HG03108 (cell line): ENCODE measurements around the gene ARPC3.
"Not testable (repeated sequence)": the region's sequence is repeated elsewhere in the genome, so short reads cannot be mapped to it uniquely, and the experiment has no call there.

Experiments used
- ATAC-seq: cut with Tn5 transposase; IDR thresholded peaks from one replicate; pipeline ENCODE4 v1.9.1; 2021; ENCODE audit warnings: moderate library complexity; ENCODE audit not compliant: unreplicated experiment

The ARPC3 gene

DNA sequence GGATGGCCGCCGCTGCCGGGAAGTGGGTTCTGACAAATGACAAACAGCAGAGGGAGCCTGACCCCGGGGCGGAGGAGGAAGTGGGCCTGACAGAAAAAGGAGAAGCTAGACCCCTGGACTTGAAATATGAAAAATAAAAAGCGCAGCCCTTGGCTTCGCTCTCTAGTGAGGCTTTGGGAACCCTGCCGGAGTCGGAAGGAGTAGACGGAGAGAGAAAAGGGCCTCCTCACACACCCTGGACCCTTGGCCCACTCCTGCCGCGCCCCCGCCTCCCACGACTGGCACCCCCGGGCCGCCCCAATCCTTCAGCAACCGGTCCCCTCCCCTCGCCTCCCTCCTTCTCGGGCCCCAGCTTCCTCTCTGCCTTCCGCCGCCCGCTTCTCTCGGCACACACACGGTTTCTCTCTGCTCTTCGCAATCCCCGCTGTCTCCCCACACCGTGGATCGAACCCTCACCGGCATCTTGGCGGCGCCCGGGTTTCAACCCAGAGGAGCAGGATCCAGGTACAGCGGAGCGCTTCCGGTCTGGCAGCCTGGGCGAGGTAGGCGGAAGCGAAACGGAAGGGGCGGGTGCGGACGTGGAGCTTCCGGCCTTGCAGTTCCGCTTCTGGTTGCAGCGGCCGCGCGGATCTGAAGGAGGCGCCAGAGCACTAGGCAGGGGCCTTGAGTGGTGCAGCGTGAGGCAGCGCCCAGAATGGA, at the start of gene ARPC3:
Gene ARPC3, minus strand, starts transcription at position 539 of the 699 bp plus-strand sequence. Its CDS starts 77 bp downstream, at position 462.
- peak; percentile 92 for ATAC-seq

DNA sequence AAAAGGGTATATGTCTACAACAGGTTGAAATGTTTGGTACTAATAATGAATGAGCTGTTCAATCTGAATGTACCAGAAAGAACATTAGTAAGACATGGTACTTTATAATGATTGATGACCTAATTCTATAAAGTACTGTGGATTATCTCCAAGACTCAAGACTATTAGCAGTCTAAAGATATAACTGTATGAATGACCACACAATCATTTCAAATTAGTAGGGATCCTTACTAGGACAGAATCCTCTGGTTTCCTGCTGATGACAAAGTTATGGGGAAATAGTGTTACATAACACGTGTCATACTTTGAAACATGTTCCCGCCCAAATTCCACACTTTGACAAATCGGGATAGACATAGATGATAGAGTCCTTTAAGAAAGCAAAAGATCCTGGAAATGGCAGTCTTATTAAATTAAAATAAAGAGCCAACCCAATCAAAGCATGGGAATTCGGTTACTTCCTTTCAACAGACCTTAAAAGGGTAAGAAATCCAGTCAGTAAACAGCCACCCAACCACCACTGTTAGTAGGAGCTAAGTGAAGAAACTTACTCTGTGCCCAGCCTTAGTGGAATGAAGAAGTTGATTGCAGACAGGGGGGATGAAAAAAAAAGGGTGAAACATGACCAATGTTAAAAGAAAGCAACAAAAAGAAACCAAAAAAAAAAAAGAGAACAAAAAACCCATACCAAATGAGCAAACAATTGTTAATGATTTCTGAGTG, 49.0 kb upstream of the ARPC3 start:
- no peak for ATAC-seq

DNA sequence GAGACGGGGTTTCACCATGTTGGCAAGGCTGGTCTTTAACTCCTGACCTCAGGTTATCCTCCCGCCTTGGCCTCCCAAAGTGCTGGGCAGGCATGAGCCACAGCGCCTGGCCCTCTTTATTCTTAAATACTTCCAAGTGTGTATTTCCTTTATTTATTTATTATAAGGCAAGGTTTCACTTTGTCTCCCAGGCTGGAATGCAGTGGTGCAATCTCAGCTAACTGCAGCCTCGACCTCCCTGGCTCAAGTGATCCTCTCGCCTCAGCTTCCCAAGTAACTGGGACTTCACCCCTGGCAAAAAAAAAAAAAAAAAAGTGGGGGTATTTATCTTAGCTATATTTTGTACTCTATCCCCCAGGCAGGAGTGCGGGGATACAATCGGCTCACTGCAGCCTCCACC, 25.3 kb upstream of the ARPC3 start:
- ATAC-seq: no peak

DNA sequence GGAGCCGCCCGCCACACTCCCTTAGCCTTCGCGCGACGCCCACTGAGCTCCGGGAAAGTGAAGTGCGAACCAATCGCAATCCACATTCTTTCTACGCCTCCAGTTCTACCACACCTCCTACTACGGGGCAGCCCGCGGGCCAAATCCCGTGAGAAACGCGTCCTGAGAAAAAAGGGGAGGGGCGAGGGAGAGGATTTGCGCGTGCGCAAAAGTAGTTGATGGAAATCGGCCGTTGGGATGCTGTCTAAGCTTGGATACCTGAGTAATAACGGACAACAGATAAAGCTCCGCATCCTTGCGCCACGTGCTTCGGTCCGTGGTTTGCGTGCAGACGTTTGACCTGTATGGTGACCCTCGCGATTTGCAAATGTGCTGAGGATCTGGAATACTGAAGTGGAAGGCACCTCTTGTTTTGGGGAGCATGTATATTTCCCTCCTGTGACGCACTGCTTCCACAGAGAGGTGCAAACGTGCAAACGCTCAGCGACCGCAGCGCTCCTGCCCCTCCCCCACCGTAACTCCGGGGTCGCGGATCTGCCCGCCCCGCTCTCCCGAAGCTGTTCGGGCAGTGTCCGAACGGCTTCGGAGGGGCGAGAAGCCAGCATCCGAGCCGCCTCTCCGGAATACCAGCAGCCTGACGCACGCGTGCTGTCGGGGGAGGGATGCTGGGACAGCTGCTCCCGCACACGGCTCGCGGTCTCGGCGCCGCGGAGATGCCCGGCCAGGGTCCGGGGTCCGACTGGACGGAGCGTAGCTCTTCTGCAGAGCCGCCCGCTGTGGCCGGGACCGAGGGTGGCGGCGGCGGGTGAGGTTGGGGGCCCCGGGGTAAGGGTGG, 18.3 kb upstream of the ARPC3 start, which contains the start of the genes FAM216A and GPN3:
Gene FAM216A, plus strand, starts transcription at position 632 of the 835 bp plus-strand sequence. Its CDS starts 31 bp downstream, at position 663.
Gene GPN3, minus strand, starts transcription at position 44 of the 835 bp plus-strand sequence. CDS start 54 bp downstream, outside the sequence.
- peak; percentile 66 for ATAC-seq

DNA sequence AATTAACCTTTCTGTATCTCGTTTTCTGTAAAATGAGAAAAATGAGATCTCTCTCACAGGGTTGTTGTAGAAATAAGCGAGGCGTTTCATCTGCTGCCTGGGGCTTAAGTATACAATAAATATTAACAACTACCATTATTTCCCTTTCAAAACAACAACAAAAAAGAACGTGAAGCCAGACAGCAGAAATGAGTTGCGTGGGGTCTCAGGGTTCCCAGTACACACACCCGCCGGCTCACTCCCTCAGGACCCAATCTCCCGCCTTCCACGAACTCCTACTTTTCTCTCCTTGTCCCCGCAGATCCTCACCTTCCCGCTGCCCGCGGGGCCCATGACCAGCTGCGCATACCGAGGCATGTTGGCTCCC, 17.7 kb upstream of the ARPC3 start:
- no peak for ATAC-seq

DNA sequence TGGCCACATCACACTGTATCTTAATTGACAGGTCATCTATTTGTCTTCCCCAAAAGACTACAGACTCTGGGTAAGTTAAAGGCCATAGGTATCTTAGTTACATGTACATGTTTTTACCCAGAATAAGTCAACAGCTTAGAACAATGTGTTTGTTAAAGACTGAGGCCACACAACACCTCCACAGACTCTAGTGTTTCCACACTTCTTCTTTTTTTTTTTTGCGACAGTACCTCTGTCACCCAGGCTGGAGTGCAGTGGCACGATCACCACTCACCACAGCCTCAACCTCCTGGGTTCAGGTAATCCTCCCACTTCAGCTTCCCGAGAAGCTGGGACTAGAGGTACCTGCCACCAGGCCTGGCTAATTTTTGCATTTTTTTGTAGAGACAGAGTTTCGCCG, 16.7 kb upstream of the ARPC3 start:
- ATAC-seq: no peak

DNA sequence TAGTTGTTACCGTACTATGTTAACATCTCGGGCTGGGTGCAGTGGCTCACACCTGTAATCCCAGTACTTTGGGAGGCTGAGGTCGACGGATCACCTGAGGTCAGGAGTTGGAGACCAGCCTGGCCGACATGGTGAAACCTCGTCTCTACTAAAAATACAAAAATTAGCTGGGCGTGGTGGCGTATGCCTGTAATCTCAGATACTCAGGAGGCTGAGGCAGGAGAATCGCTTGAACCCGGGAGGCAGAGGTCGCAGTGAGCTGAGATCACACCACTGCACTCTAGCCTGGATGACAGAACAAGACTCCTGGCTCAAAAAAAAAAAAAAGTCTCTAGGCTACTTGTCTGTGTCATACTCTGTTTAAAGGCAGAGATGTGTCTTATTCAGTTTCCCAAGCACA, 15.6 kb upstream of the ARPC3 start:
- not testable (repeated sequence) for ATAC-seq

DNA sequence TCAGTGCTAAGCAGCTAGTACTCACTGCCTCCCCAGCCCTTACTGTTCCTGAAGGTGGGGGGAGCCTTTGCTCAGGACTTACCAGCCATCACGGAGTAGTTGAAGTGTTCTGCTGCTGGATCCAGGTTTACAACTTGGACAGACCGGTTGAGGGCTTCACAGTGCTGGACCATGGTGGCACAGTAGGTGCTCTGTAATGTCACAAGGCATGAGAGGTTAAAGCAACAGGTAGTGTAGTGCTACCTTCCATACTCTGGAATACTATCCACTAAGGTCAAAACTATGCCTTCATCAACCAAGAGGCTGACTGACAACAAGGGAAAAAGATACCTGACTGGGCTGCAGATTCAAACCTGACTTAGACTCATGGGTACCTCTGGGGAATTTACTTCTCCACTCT, 14.9 kb upstream of the ARPC3 start:
- ATAC-seq: no peak

DNA sequence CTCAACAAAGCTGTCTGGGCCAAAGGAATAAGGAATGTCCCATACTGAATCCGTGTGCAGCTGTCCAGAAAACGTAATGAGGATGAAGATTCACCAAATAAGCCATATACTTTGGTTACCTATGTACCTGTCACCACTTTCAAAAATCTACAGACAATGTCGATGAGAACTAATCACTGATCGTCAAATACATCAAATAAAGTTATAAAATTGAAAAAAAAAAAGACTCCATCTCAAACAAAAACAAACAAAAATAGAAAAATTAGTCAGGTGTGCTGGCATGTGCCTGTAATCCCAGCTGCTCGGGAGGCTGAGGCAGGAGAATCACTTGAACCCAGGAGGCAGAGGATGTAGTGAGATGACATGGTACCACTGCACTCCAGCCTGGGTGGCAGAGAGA, 11.1 kb upstream of the ARPC3 start:
- not testable (repeated sequence) for ATAC-seq

DNA sequence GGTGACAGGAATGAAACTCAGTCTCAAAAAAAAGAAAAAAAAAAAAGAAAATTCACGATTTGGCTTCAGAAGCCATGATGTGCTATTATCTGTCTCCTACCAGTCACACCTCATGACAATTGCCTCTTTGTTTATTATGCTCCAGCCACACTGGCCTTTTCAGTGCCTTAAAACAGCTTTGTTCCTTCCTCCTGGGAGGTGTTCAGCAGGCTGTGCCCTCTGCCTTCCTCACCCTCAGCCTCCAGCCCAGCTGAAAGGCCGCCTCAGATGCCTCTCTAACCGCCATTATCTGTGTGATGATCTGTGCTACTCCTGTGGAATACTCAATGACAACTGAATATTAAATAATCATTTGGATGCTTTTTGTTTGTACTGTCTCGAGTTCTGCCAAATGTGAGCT, 8.6 kb upstream of the ARPC3 start:
- ATAC-seq: no peak

DNA sequence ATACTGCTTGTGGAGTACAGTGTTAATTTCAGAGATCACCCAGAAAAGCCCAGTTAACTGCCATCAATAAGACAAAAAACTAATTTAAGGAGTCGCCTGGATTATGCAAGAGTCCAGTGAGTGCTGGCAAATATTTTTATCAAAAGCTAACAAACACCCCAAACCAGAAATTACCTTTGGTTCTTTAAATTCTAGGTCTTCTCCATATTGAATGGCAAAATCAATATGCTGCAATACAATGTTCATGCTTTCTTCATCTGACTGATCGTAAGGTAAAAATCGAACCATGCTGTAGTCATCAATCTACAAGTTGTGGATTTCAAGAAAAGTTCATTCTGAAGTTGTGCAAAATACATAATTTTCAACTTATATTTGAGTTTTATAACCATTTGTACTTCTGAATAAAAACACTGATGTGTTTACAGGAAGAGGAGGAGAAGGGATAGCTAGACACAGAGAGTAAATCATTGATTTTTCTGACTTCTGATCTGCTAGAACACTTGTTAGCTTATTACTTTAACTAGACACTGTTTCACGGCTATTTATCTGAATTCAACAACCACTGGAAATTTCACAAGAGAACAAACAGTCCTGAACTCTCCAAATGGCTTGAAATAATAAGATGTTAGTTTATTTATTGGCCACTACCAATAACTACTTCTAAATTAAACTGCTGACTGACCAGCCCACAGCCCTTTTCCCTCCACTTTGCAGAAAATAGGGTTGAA, 3.6 kb upstream of the ARPC3 start:
- ATAC-seq: no peak

DNA sequence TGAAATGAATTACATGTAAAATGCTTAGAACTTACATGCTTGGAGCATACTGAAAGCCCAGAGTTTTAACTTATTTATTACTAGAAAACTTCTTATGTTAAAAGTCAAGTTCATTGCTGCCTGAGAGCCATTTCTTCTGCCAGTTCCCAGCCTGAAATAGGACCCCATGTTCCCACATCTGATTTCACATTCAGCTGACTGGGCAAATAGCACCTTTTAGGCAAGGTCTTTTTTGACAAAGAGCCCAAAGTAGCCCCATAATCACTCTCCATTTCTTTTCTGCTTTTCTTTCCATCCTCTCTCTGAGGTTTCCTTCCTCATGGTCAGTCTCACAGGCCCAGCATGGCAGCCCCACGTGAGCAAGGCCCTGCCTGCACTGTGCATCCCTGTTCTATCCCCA, 1.1 kb upstream of the ARPC3 start:
- ATAC-seq: no peak

DNA sequence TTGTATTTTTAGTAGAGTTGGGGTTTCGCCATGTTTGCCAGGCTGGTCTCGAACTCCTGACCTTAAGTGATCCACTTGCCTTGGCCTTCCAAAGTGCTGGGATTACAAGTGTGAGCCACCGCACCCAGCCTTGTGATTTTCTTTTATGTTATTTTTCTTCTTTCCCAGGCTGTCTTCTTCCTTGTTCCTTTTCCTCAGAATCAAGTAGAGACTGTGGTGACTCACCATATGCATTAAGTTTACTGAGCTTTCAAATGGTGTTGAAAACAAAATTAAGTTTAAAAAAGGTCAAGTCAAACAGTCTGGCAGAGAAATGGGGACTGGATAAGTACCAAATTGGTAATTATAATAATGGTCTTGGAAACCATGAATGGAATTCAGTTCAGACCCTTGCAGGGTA, 5.7 kb downstream of the ARPC3 start:
- ATAC-seq: no peak

DNA sequence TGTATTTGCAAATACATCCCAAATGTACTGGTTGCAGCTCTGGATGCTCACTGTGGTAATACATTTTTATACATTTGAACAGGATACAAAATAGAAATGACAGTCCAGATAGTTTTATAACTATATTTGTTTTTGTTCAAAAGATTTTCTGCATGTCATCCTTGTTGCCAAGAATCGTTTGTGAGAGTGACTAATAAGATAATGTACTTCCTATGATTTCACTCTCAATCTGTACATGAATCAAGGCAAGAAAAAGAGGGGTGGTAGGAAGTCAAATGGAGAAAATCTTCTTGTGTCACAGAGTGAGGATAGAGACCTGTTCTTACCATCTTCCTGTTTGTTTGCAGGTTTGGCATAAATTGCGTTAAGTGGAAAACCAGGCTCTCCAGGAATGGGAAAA, 13.9 kb downstream of the ARPC3 start:
- no peak for ATAC-seq

DNA sequence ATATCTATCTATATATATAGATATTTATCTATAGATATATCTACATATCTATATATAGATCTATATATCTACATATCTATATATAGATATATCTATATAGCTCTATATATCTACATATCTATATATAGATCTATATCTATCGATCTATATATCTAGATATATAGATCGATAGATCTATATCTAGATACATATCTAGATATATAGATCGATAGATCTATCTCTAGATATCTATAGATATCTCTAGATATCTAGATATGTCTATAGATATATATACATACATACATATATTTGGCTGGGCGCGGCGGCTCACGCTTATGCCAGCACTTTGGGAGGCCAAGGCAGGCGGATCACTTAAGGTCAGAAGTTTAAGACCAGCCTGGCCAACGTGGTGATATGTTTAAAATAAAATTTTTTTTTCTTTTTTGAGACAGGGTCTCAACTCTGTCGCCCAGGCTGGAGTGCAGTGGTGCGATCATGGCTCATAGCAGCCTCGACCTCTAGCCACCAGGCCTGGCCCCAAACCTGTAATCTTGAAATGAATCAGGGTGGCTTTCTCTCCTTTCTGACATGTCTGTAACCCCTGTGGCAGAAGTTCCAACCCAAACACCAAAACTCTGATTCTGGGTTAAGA, 18.1 kb downstream of the ARPC3 start:
- no peak for ATAC-seq

DNA sequence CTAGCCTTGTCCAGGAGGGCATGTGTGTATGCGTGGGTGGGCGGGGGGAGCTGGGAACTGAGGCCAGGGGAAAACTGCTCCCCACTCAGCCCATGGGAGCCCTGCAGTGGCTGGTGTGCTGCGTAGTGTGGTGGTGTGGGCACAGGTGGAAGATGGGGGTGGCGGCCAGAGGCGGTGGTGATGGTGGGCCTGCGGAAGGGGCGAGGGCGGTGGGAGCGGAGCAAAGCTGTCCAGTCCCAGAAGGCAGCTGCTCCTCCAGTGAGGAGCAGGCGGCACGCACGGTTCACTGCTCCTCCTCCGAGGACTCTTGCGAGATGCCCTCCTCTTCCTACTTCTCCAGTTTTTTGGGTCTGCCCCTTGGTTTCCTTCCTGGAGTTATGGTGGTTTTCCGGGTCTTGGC, 20.5 kb downstream of the ARPC3 start:
- ATAC-seq: not testable (repeated sequence)

DNA sequence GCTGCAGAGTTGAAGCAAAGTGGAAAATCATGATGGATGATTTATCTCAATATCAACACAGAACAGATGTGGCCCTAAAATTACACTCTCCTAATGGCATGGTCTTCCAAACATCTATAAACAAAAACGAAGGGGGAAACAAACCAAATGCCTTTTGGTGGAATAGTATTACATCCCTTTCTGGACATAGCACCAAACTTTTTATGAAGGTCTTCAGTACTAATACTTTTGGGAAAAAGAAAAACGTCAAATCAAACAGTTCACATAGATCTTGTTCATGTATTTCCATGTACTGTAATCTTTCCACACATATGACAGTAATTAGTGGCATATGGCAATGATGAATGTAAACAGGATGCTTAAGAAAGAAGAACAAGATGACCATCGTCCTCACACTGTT, 23.7 kb downstream of the ARPC3 start:
- no peak for ATAC-seq

DNA sequence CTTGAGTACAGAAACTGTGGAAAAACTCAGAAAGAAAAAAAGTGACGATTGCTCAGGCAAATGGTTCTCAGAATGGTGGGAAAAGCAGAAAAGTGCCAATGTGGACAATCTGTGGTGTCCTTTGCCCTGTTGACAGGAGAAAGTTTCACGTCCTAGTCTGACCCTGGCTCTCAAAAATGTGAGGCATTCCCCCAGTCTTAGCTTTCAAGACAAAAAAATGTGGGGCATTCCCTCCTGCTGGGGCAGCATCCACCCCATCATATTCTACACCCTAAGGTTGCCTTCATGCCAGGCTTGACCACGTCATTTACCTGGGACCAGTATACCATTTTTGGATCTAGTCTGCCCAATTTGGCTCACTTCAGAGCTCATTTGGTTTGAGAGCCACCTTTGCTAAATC, 25.9 kb downstream of the ARPC3 start:
- no peak for ATAC-seq

DNA sequence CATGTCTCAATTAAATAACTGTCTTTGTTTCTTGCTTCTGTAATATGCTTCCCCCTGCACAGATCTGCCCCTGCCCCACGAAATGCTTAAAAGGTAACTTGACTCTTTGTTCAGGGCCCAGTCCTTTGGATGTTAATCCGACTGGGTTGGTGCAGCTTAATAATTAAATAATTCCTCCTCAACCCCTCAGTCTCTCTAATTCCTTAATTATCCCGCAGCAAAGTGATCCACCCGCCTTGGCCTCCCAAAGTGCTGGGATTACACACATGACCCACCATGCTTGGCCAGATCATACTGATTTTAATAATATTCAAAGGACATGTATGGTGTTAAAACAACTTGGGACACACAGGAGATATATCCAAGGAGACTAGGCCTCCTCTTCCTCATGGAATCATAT, 28.4 kb downstream of the ARPC3 start:
- no peak for ATAC-seq

DNA sequence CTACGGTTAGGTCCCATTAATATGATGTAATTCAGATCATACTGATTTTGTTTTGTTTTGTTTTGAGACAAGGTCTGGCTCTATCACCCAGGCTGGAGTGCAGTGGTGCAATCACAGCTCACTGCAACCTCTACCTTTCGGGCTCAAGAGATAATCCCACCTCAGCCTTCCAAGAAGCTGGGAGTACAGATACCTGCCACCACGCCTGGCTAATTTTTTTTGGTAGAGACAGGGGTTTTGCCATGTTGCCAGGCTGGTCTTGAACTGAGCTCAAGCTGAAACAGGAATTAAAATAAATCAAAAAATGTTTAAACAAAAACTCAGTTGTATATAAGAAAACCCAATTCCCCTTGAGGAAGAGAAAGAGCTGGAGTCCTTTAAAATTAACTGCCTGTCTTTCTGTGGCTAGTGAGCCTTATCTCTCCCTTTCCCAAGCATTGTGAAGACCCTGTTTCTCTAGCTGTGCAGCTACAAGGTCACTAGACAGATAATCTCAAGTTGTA, 28.9 kb downstream of the ARPC3 start:
- ATAC-seq: no peak
